ENCODE results near the gene ZNF615.

- TF ChIP-seq POLR2AphosphoS5 (IDR thresholded peaks at IDR 0.05; ENCODE audit: low read depth) (no peak), CTCF (conservative IDR thresholded peaks at IDR 0.05; ENCODE audit: low read depth in 2 of 2) (no peak), EZH2phosphoT487 (IDR thresholded peaks at IDR 0.05; ENCODE audit: unreplicated experiment) (no peak), REST (IDR thresholded peaks at IDR 0.05; ENCODE audit: unreplicated experiment) (no peak), EZH2 (IDR thresholded peaks at IDR 0.05; ENCODE audit: low read depth, unreplicated experiment) (no peak), CREB1 (CRISPR knock-in tag; IDR thresholded peaks at IDR 0.05; ENCODE audit: low read depth) (no peak), ZNF114 (CRISPR knock-in tag; IDR thresholded peaks at IDR 0.05) (no peak), NANOG (IDR thresholded peaks at IDR 0.05; ENCODE audit: borderline replicate concordance) (no peak), STAT1 (IDR thresholded peaks at IDR 0.05; ENCODE audit: unreplicated experiment) (no peak), JUNB (IDR thresholded peaks at IDR 0.05; ENCODE audit: unreplicated experiment) (no peak), ZNF462 (CRISPR knock-in tag; IDR thresholded peaks at IDR 0.05) (no peak), ETS1 (IDR thresholded peaks at IDR 0.05) (no peak), ZNF331 (CRISPR knock-in tag; IDR thresholded peaks at IDR 0.05; ENCODE audit: low read depth) (no peak)
Observed at GRCh38 chr19:51965583-51965982, 42.4 kb downstream of the ZNF615 start.

Measured in GM23338 (cell line).